ENCODE data around the gene PCDH9.

DNA sequence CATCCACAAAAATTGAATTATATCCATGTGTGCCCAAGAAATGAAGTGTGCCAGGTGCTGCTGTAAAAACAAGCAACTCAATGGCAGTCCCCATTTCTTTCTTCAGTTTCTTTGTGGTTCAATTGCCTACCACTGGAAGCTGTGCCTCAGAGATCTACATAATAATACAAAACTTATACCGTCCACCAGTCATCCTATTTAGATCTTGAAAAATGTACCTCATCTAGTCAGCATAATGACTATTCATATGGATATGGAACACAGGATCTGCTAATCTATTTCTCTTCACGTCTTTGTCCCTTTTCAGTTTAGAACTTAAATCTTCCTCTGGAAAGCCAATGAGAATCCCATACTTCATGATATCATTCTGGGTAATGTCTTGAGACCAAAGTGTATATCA lies 648.5 kb downstream of the PCDH9 start:
- no peak for TF ChIP-seq YY1 (IDR thresholded peaks at IDR 0.05; ENCODE audit: insufficient read depth, insufficient read length)
- TF ChIP-seq ZNF274 (IDR thresholded peaks at IDR 0.05; ENCODE audit: low read depth, low read length), result no peak

Measured in NT2/D1 (cell line).